CD4-positive, alpha-beta T cell treated with Interleukin-1 beta for 1 hour (primary cell): ENCODE results near the gene POP7.

Experiments used
- DNase-seq, 2 donors: peaks; one replicate each; pipeline ENCODE4 v3.0.0-alpha.2; 2020 to 2022

POP7 gene

DNA sequence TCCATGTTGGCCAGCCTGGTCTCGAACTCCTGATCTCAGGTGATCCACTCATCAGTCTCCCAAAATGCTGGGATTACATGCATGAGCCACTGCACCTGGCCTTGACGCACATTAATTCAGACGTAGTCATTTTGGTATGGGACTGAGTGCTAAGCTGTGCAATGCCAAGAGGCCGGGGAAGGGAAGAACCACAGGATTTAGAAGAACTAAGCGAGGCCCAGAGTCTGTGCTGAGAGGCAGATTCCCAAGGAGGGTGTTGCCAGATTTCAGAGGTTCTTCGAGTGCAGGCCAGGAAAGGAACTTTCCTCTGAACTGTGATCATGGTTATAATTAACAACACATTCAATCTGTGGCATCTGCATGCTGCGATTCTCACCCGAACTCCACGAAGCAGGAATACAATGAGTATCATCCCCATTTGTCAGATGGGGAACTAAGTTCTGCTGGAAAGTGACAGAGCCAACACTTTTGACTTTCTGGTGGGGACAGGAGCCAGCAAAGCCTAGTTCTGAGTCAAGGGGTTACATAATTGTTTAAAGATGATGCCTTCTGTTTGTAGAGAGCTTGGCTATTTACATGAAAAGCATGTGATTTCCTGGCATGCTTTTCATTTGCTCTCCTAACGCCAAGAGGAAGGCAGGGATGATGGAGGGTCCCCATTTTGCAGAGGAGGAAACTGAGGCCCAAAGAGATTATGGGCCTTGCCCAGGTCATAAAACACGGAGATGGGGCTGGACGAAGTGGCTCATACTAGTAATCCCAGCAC lies 21.3 kb downstream of the POP7 start:
- DNase-seq, result no peak

GRCh38 chr7:100728196-100728595 lies 22.3 kb downstream of the POP7 start:
- DNase-seq, result no peak

DNA sequence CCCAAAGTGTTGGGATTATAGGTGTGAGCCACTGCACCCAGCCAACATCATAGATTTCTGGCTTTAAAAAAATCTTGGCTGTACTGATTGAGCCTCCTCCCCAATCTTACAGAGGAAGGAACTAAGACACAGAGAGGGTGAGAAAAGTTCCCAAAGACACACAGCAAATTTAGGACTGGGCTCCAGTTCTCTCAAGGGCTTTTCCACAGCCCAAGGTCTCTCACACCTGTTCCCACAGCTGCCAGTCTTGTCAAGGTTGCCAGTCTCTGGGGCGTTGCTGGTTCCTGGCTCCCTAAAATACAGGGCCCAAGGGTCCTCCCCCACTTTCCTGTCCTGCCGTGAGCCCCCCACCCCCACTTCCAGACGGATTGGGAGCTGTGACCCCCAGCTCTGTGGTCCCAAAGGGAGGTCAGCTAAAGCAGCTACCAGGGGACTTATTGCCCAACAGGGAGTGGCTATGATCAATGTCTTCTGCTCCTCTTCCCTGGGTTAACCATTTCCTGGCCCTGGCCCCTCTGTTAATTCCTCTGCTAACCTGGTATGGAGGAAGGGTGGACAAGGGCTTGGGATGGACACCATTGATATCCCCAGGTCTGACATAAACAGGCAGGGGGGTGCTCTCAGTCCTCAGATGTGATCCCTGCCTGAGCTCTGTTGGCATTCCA lies 24.3 kb downstream of the POP7 start:
- DNase-seq, result no peak

- no peak for DNase-seq
These were observed 26.2 kb downstream of the POP7 start for GRCh38 chr7:100731937-100732636.

DNA sequence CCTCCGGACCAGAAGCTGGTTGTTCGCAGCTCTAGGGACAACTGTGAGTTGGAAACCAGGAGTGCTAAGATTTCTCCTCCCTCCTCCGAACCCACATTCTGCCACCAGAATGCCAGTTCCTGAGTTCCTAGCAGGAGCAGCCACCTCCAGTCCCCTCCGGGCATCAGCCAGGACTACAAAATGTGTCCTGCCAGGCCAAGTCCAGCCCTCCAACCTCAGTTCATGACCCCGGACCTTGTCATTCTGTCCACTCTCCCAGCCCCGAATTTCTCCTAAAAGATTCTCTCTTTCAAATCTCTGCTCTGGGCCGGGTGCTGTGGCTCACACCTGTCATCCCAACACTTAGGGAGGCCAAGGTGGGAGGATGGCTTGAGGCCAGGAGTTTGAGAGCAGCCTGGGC lies 29.8 kb downstream of the POP7 start:
- no peak for DNase-seq

DNA sequence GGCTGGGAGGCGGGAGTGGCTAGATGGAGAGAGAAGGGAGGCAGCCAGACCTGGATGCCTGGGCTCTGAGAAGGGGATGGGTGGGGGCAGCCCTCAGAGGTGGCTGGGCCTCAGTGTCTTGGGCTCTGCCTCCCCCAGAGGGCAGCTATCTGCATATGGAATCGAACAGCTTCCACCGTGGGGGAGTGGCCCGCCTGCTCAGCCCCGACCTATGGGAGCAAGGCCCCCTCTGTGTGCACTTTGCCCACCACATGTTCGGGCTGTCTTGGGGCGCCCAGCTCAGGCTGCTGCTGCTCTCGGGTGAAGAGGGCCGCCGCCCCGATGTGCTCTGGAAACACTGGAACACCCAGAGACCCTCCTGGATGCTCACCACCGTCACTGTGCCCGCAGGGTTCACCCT lies 30.8 kb downstream of the POP7 start:
- no peak for DNase-seq

DNA sequence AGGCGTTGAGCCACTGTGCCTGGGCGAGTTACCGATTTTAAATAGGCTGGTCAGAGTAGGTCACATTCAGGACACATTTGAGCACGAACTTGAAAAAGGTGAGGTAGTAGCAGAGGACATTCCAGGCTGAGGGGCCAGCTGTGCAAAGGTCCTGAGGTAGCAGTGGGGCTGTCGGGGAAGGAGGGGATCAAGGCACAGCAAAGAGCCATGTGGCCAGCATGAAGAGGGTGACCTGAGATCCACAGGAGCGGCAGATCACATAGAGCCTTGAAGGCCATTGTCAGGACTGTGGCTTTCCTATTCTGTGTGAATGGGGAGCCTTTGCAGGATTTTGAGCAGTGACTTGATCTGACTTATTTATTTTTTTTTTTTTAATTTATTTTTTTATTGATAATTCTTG lies 34.0 kb downstream of the POP7 start:
- no peak for DNase-seq

DNA sequence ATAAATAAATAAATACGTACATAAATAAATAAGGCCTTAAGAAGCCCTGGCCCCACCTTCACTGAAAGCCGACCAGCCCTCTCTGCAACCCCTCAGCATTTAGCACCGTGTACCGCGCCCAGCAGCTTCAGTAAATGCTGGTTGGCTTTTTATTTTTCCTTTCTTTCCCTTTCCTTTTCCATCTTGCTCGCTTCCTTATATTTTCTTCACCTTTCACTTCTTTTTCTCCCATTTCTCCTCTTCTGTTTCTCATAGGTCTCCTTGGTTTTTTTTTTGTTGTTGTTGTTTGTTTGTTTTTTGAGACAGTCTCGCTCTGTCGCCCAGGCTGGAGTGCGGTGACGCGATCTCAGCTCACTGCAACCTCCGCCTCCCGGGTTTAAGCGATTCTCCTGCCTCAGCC lies 38.7 kb downstream of the POP7 start:
- no peak for DNase-seq

GRCh38 chr7:100745184-100745583 lies 39.3 kb downstream of the POP7 start:
- peak; percentile 46 to 72 for DNase-seq

DNA sequence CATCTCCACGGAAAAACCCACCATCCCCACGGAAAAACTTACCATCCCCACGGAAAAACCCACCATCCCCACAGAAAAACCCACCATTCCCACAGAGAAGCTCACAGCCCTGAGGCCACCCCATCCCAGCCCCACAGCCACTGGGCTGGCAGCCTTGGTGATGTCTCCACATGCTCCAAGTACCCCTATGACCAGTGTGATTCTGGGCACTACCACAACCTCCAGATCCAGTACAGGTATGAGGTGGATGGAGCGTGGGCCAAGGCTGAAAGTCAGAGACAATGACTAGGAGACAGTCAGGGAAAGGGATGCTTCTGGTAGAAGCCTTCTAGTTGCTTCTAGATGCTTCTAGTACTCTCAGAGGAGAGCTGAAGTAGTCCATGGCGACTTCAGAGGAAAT lies 47.1 kb downstream of the POP7 start:
- DNase-seq, result no peak

- no peak for DNase-seq
These were observed 47.8 kb downstream of the POP7 start for GRCh38 chr7:100753750-100754149.
